NCI-H2171 (cell line): Measurements from ENCODE around the gene POU2F2.

Experiments
- DNase-seq: peaks from one replicate; lab custom pipeline; 2025; lab: John Stamatoyannopoulos, UW

Gene POU2F2

DNA sequence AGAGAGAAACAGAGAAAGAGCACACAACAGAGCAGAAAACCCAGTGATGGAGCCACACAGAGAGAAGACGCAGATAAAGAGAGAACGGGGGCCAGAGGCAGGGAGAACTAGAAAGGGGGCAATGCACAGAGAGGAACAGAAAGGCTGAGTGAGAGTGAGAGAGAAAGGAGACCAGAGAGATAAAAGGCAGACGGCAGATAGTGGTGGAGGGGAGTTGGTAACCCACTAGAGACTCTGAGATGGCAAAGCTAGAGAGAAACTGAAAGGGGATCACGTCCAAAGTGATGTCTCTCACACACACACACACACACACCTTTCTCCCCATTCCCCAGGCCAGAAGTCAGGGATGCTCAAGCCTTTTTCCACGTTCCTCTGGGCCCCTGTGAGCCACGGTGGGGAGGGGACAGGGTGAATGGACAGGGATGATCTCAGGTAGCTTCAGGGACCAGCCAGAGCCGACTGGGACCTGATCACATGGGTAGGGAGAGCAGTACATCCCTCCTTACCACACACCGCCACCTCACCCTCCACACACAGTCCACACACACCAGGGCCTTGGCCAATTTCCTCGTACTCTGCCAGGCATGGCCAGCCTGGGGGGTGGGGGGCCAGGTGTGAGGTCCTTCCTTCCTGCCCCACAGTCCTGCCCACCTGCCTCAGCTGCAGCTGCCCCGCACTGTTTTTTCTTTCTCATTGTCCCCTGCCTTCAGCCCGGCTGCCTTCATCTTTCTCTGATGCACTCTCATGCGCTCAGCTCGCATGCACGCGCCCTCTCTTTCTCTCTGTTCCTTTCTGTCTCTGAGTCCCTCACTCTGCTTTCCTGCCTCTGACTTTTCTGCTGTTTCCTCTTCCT lies 22.5 kb upstream of the POU2F2 start:
- DNase-seq, result no peak

DNA sequence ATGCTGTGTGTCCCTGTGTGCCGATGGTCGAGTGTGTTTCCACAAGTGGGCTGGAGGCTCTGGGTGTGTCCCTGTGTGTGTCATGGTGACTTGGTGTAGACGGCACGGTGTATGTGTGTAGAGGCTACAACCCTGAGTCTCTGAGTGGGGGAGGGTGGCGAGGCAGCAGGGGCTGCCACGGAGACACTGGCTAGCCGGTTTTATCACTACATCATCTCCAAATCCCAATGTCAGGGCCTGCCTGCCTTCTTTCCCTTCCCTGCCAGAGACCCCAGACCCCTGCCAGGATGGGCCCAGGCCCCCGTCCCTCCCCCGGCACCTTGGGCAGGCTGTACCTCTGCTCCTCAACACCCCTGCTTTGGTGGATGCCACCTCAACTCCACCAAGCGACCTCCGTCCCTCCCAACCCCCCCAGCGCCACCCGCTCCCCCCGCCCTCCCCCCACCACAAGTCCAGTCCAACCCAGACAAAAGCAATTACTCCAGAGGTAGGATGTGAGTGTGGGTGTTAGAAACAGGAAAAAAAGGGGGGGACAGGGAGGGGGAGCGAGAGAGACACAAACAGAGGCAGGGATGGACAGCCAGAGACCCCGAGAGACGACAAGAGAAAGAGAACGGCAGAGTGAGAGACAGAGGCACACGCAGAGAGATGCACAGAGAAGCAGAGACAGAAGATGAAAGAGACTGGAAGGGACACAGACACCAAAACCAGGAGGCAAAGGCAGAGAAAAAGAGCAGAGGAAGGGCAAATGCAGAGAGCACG lies 21.6 kb upstream of the POU2F2 start:
- DNase-seq, result no peak

DNA sequence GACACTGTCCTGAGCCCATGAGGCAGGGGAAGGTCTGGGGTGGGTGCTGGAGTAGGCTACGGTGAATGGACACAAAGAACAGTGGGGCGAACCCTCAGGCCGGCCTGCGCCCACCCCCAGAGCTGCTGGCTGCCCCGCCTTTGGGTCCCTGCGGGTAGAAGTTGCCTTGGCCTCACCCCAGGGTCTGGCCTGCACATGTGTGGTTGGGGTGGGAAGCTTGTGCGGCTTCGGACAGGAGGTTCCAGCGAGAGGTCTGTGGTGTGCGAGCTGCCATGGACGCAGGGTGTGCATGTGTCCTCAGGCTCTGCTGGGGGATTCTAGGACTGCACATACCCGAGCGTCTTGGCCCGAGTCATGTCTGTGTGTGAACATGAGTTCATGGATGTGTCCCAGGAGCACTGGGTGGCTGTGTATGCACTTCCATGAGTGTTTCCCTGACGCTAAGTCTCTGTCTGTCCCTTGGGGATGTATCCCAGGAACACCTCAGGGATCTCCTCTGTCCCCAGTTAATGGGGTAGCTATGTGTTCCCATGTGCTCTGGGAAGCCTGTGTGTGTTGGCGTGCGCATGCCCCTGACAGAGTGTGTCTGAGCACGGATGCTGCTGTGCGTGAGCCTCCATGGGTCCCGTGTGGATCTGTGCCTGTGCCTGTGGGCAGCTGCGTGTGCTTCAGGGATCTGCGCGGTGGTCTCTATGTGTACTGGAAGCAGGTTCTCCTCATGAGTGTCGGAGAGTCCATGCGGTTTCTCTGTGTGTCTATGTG lies 20.8 kb upstream of the POU2F2 start:
- DNase-seq, result no peak

GRCh38 chr19:42151782-42152684 lies 19.8 kb upstream of the POU2F2 start:
- no peak for DNase-seq

DNA sequence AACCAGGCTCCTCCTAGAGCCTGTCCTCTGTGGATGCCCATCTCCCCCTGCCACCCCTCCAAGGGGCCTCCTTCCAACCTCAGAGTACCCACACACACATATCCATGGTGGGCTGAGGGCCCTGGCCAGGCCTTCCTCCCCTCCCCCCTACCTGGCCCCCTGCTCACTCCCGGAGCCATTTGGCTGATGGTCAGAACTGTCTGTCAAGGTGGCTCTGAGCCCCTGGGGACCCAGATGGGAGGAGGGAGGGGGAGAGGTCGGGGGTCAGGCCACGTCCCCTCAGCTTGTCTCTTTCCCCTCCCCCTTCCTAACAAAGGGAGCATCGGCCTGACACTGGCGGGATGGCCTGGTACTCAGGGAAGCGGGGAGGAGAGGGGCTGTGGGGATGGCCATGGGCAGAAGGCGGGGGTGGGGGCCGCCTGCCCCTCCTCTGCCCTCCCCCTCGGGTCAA lies 18.7 kb upstream of the POU2F2 start:
- no peak for DNase-seq

DNA sequence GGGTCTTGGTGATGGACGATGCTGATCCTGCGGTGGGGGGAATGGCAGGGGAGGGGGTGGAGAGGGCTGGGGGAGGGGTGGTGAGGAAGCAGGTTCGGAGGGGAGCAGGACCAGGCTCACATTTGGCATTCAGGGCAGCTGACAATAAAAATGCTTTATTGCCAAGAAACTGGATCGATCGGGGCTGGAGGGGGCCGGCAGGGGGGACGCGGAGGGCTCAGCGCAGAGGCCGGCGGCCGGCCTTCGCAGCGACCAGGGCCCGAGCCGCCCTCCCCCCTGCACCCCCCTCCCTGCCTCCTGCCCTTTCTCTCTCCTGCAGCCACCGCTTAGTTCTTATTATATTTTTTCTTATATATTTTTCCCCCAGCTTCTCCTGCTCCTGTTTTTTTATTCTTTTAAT lies 18.1 kb upstream of the POU2F2 start:
- DNase-seq, result no peak

GRCh38 chr19:42149447-42150202 lies 17.4 kb upstream of the POU2F2 start:
- DNase-seq, result no peak

GRCh38 chr19:42148266-42148665 lies 16.0 kb upstream of the POU2F2 start:
- DNase-seq, result no peak

GRCh38 chr19:42143341-42144234 lies 11.3 kb upstream of the POU2F2 start:
- no peak for DNase-seq

DNA sequence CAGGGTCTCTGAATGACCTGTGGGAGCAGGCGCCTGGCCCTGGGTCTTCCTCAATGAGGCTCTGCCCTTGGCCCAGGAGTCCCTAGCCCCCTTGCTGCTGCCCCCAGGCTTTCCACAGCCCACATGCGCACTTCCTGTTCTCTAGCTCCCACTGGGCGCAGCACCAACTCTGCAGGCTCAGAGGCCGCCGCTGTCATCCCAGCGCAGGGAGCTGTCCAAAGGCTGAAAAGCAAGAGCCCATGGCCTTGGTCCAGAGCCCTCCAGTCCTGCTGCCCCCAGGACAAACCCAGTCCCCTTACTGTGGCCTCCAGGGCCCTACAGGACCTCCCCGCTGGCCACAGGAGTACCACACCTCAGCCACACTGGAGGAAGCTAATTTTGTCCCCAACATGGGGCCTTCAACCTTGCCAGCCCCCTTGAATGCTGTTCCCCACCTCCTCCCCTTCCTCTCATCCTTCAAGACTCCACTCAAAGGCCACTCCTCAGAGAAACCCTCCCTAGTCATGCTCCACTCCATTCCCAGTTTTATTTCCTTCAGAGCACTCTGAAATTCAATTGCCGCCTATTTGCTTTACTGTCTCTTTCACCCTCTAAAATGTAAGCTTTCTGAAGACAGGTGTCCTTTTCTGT lies 8.0 kb upstream of the POU2F2 start:
- no peak for DNase-seq

- no peak for DNase-seq
Observed at GRCh38 chr19:42134535-42135070, 2.4 kb upstream of the POU2F2 start.

- peak; percentile 81 for DNase-seq
Observed at GRCh38 chr19:42132851-42133528, 744 bp upstream of the POU2F2 start.

GRCh38 chr19:42131149-42132029 lies 857 bp downstream of the POU2F2 start:
- DNase-seq, result no peak

- no peak for DNase-seq
Observed at GRCh38 chr19:42130254-42130573, 2.0 kb downstream of the POU2F2 start.

GRCh38 chr19:42129399-42130253 lies 2.6 kb downstream of the POU2F2 start:
- peak; percentile 88 for DNase-seq

DNA sequence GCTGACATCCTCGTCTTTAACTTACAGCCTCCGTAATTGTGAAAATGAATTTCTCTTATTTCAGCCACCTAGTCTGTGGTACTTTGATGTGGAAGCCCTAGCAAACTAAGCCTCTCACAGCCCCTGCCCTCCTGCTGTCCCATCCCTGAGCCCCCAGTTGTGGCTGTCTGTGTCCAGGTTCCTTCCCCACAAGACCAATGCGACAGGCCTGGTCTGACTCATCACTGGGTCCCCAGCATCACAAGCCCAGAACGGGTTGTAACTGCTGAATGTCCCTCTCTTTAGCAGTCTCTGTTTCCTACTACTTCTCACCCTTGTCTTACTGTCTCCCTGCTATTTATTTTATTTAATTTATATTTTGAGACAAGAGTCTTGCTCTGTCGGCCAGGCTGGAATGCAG lies 5.7 kb downstream of the POU2F2 start:
- no peak for DNase-seq
